DOHH2 (cell line): ENCODE data around the gene RNF212.

Experiments used
- H3F3A ChIP-seq: fragments of 200-600 bp; sonication (generic), shearing (Covaris generic); 2 replicates; pipeline ENCODE4 v1.6.0; 2016; ENCODE audit warnings: antibody characterized with exemption, mild to moderate bottlenecking; ENCODE audit not compliant: control insufficient read depth, insufficient read depth
- H3K27ac ChIP-seq: fragments of 200-600 bp; sonication (generic); 2 replicates; pipeline ENCODE4 v1.5.1; 2014; ENCODE audit warnings: low read depth, mild to moderate bottlenecking, low read length, moderate library complexity
- H3K27me3 ChIP-seq: fragments of 200-600 bp; sonication (generic); 2 replicates; pipeline ENCODE4 v1.6.1; 2014; ENCODE audit warnings: mild to moderate bottlenecking, low read length, mixed read lengths; ENCODE audit not compliant: control insufficient read depth
- H3K36me3 ChIP-seq: fragments of 200-600 bp; sonication (generic); 2 replicates; pipeline ENCODE4 v1.6.1; 2014; ENCODE audit warnings: mild to moderate bottlenecking, low read length, moderate library complexity, mixed read lengths; ENCODE audit not compliant: control insufficient read depth
- H3K4me1 ChIP-seq: fragments of 200-600 bp; sonication (generic); 2 replicates; pipeline ENCODE4 v1.6.1; 2014; ENCODE audit warnings: mild to moderate bottlenecking, low read length, mixed read lengths; ENCODE audit not compliant: control insufficient read depth
- H3K4me2 ChIP-seq: fragments of 200-600 bp; sonication (generic); 2 replicates; pipeline ENCODE4 v1.6.0; 2014; ENCODE audit warnings: mild to moderate bottlenecking, low read length, moderate library complexity
- H3K4me3 ChIP-seq: fragments of 200-600 bp; sonication (generic); 2 replicates; pipeline ENCODE4 v1.5.1; 2014; ENCODE audit warnings: mild to moderate bottlenecking, low read length, mixed read lengths
- H3K79me2 ChIP-seq: fragments of 200-600 bp; sonication (generic); 2 replicates; pipeline ENCODE4 v1.6.1; 2014; ENCODE audit warnings: mild to moderate bottlenecking, low read length, mixed read lengths; ENCODE audit not compliant: control insufficient read depth
- H3K9me2 ChIP-seq: fragments of 200-600 bp; sonication (generic); replicated peaks from 2 replicates; pipeline ENCODE4 v1.6.1; 2014; ENCODE audit warnings: mild to moderate bottlenecking, low read length, mixed read lengths; ENCODE audit not compliant: control insufficient read depth
- H3K9me3 ChIP-seq: fragments of 200-600 bp; sonication (generic); 2 replicates; pipeline ENCODE4 v1.6.1; 2014; ENCODE audit warnings: antibody characterized with exemption, low read length, mixed read lengths; ENCODE audit not compliant: control insufficient read depth, insufficient read depth
- H4K20me1 ChIP-seq: fragments of 200-600 bp; sonication (generic); 2 replicates; pipeline ENCODE4 v1.6.0; 2014; ENCODE audit warnings: low read depth, mild to moderate bottlenecking, antibody characterized with exemption, low read length, moderate library complexity; ENCODE audit not compliant: control insufficient read depth, insufficient read depth
- CTCF ChIP-seq: fragments of 200-600 bp; sonication (generic); IDR thresholded peaks from one replicate; pipeline ENCODE4 v1.5.1; 2014; ENCODE audit warnings: antibody characterized with exemption, mild to moderate bottlenecking, low read depth, low read length; ENCODE audit not compliant: poor library complexity, severe bottlenecking
- EZH2phosphoT487 ChIP-seq: fragments of 200-600 bp; sonication (generic); IDR thresholded peaks from 2 replicates; pipeline ENCODE4 v1.6.1; 2017; ENCODE audit warnings: borderline replicate concordance, mild to moderate bottlenecking, antibody characterized with exemption, low read length, moderate library complexity, mixed read lengths

The RNF212 gene

GRCh38 chr4:1072830-1073446, 40.4 kb downstream of the RNF212 start:
- Histone ChIP-seq H3K4me2 (no peak overlapping the region), H3K9me2 (no peaks in the 10 kb centered on the region), H3K36me3 (no peaks in the 10 kb centered on the region), H3K79me2 (no peaks in the 10 kb centered on the region), H3K27ac (no peak overlapping the region), H3K4me3 (no peak overlapping the region), H4K20me1 (no peaks in the 10 kb centered on the region), H3F3A (no peaks in the 10 kb centered on the region), H3K4me1 (peaks cover 3% of the 10 kb centered on the region; the same call in 1 of the 2 replicates), H3K27me3 (peaks cover 18% of the 10 kb centered on the region), H3K9me3 (no peaks in the 10 kb centered on the region)
- no peak for TF ChIP-seq EZH2phosphoT487
- peak; percentile 75 for TF ChIP-seq CTCF

- Histone ChIP-seq H3K4me3 (no peak overlapping the region), H3K79me2 (no peaks in the 10 kb centered on the region), H3F3A (no peaks in the 10 kb centered on the region), H4K20me1 (no peaks in the 10 kb centered on the region), H3K36me3 (no peaks in the 10 kb centered on the region), H3K27me3 (peaks cover 18% of the 10 kb centered on the region), H3K4me2 (no peak overlapping the region), H3K9me2 (no peaks in the 10 kb centered on the region), H3K9me3 (no peaks in the 10 kb centered on the region), H3K4me1 (peaks cover 3% of the 10 kb centered on the region; the same call in 1 of the 2 replicates), H3K27ac (no peak overlapping the region)
- TF ChIP-seq EZH2phosphoT487 (no peak), CTCF (no peak)
Observed at GRCh38 chr4:1069394-1069793, 44.0 kb downstream of the RNF212 start.

- Histone ChIP-seq H3K9me2 (no peaks in the 10 kb centered on the region), H3K79me2 (no peaks in the 10 kb centered on the region), H3F3A (no peaks in the 10 kb centered on the region), H3K27me3 (peaks cover 12% of the 10 kb centered on the region; the same call in 1 of the 2 replicates), H3K27ac (no peak overlapping the region), H3K4me1 (no peaks in the 10 kb centered on the region), H3K4me3 (no peak overlapping the region), H3K4me2 (no peak overlapping the region), H3K36me3 (no peaks in the 10 kb centered on the region), H4K20me1 (no peaks in the 10 kb centered on the region), H3K9me3 (no peaks in the 10 kb centered on the region)
- TF ChIP-seq EZH2phosphoT487 = no peak
- TF ChIP-seq CTCF = no peak
Observed at GRCh38 chr4:1065732-1066131, 47.6 kb downstream of the RNF212 start.
